GM15510 (cell line): ENCODE data around the gene RAD51B.

Experiments used
- POLR2A ChIP-seq: IDR thresholded peaks from 3 replicates; pipeline ENCODE4 v1.6.1; 2011; ENCODE audit warnings: borderline replicate concordance; ENCODE audit not compliant: insufficient read length; ENCODE audit errors: extremely low read depth

Gene RAD51B

GRCh38 chr14:68627868-68628604 lies 808.5 kb downstream of the RAD51B start:
- no peak for TF ChIP-seq POLR2A

- TF ChIP-seq POLR2A, result no peak
Observed at GRCh38 chr14:68628605-68629310, 809.2 kb downstream of the RAD51B start.

GRCh38 chr14:68630081-68630571 lies 810.5 kb downstream of the RAD51B start:
- TF ChIP-seq POLR2A, result no peak

GRCh38 chr14:68630611-68631393 lies 811.2 kb downstream of the RAD51B start:
- TF ChIP-seq POLR2A, result no peak

- TF ChIP-seq POLR2A, result no peak
Observed at GRCh38 chr14:68631394-68632053, 811.9 kb downstream of the RAD51B start.

- TF ChIP-seq POLR2A, result no peak
Observed at GRCh38 chr14:68632054-68632895, 812.7 kb downstream of the RAD51B start.

- TF ChIP-seq POLR2A, result no peak
Observed at GRCh38 chr14:68633131-68633991, 813.8 kb downstream of the RAD51B start.

GRCh38 chr14:68634332-68634731 lies 814.8 kb downstream of the RAD51B start:
- TF ChIP-seq POLR2A, result no peak

GRCh38 chr14:68634874-68635595 lies 815.5 kb downstream of the RAD51B start:
- TF ChIP-seq POLR2A, result no peak

GRCh38 chr14:68636597-68636996 lies 817.0 kb downstream of the RAD51B start:
- no peak for TF ChIP-seq POLR2A

- no peak for TF ChIP-seq POLR2A
Observed at GRCh38 chr14:68637106-68638021, 817.8 kb downstream of the RAD51B start.

GRCh38 chr14:68638141-68638999 lies 818.8 kb downstream of the RAD51B start:
- no peak for TF ChIP-seq POLR2A
